Left ventricle myocardium inferior (tissue), 1 donor: ENCODE measurements around the gene COL24A1. TPM values are rescaled to one million over a fixed set of nuclear protein-coding genes. Genes with fewer than 3 reads are reported as not detected.
A peak's percentile ranks its signal among the peaks of the same experiment; 100 is the strongest.

ENCODE experiments used
- DNase-seq: peaks from one replicate; pipeline ENCODE4 v3.0.0-alpha.2; 2020
- H3K27ac ChIP-seq: fragments of 200-600 bp; replicated peaks from 2 replicates; pipeline ENCODE4 v1.8.0; 2021
- H3K27me3 ChIP-seq: fragments of 200-600 bp; 2 replicates; pipeline ENCODE4 v1.8.0; 2021; ENCODE audit warnings: low read depth
- H3K36me3 ChIP-seq: fragments of 200-600 bp; 2 replicates; pipeline ENCODE4 v1.8.0; 2021
- H3K4me1 ChIP-seq: fragments of 200-600 bp; 2 replicates; pipeline ENCODE4 v1.8.0; 2021
- H3K4me3 ChIP-seq: fragments of 200-600 bp; 2 replicates; pipeline ENCODE4 v1.8.0; 2021; ENCODE audit warnings: mild to moderate bottlenecking, moderate library complexity
- H3K9me3 ChIP-seq: fragments of 200-600 bp; replicated peaks from 2 replicates; pipeline ENCODE4 v1.8.0; 2021
- CTCF ChIP-seq: fragments of 200-600 bp; IDR thresholded peaks from 2 replicates; pipeline ENCODE4 v1.8.0; 2021; ENCODE audit warnings: antibody characterized with exemption, mild to moderate bottlenecking, borderline replicate concordance
- intact Hi-C: fragments of 100-400 bp; cut with micrococcal nuclease; formaldehyde crosslinking; loops from one replicate; pipeline ENCODE4 v1.11.0; 2022
- total RNA-seq: library from RNA; stranded (reverse); fragmentation: NEBNext Ultra II Directional; extraction: Animal tissue kit (Norgen Biotek cat#: 25700); gene quantifications from one replicate; pipeline ENCODE4 v1.2.1, GENCODE V29; 2021
- donor health status: DM: no; HTN: yes; CAD: no; lungs with severe emphysema.

Gene COL24A1
- total RNA-seq, 1 donor from 2014 or later, result 0.74 TPM

GRCh38 chr1:85707990-85708828 is 448.4 kb downstream of the COL24A1 start, which contains the start of gene ZNHIT6:
Gene ZNHIT6, minus strand, starts transcription at chr1:85708433. Its CDS starts 149 bp downstream, at chr1:85708284.
- TF ChIP-seq CTCF, result peak; percentile 57
- Histone ChIP-seq H3K27me3 (no peaks in the 10 kb centered on the region), H3K4me1 (peaks cover 27% of the 10 kb centered on the region), H3K27ac (peak within 1 kb of the TSS; percentile 93), H3K9me3 (no peaks in the 10 kb centered on the region), H3K4me3 (peak within 1 kb of the TSS; percentile 74), H3K36me3 (peaks cover 26% of the 10 kb centered on the region)
- intact Hi-C loops, result no loop called here
- DNase-seq, result peak; percentile 84

GRCh38 chr1:85707267-85707989 is 449.1 kb downstream of the COL24A1 start:
- H3K4me1 ChIP-seq, result peaks cover 27% of the 10 kb centered on the region
- H3K36me3 ChIP-seq, result peaks cover 31% of the 10 kb centered on the region
- H3K4me3 ChIP-seq, result peak overlapping the region; percentile 74
- H3K9me3 ChIP-seq, result no peaks in the 10 kb centered on the region
- TF ChIP-seq CTCF, result no peak
- no peak for DNase-seq
- H3K27me3 ChIP-seq, result no peaks in the 10 kb centered on the region
- intact Hi-C loops, result no loop called here
- peak overlapping the region; percentile 93 for H3K27ac ChIP-seq

GRCh38 chr1:85705940-85706339 is 450.6 kb downstream of the COL24A1 start:
- H3K36me3 ChIP-seq, result peaks cover 46% of the 10 kb centered on the region
- TF ChIP-seq CTCF, result no peak
- no peak overlapping the region for H3K27ac ChIP-seq
- H3K9me3 ChIP-seq, result no peaks in the 10 kb centered on the region
- peaks cover 27% of the 10 kb centered on the region for H3K4me1 ChIP-seq
- no peak overlapping the region for H3K4me3 ChIP-seq
- no peak for DNase-seq
- intact Hi-C loops, result no loop called here
- no peaks in the 10 kb centered on the region for H3K27me3 ChIP-seq

- peaks cover 22% of the 10 kb centered on the region for H3K4me1 ChIP-seq
- TF ChIP-seq CTCF, result no peak
- intact Hi-C loops, result no loop called here
- no peak overlapping the region for H3K27ac ChIP-seq
- no peaks in the 10 kb centered on the region for H3K27me3 ChIP-seq
- no peak for DNase-seq
- peaks cover 49% of the 10 kb centered on the region for H3K36me3 ChIP-seq
- no peaks in the 10 kb centered on the region for H3K9me3 ChIP-seq
- H3K4me3 ChIP-seq, result no peak overlapping the region
Observed at GRCh38 chr1:85700422-85700821, 456.1 kb downstream of the COL24A1 start.

- TF ChIP-seq CTCF, result no peak
- H3K9me3 ChIP-seq, result no peaks in the 10 kb centered on the region
- peaks cover 22% of the 10 kb centered on the region for H3K4me1 ChIP-seq
- H3K36me3 ChIP-seq, result peaks cover 31% of the 10 kb centered on the region
- no peaks in the 10 kb centered on the region for H3K27me3 ChIP-seq
- H3K27ac ChIP-seq, result peak overlapping the region; percentile 51
- H3K4me3 ChIP-seq, result peak overlapping the region; percentile 22
- intact Hi-C loops, result no loop called here
- no peak for DNase-seq
Observed at GRCh38 chr1:85697895-85698294, 458.7 kb downstream of the COL24A1 start.
